ENCODE results near the gene VGLL4. TPM values are rescaled to one million over a fixed set of nuclear protein-coding genes. Genes with fewer than 3 reads are reported as not detected.

The VGLL4 gene
- polyA plus RNA-seq, 1 donor from 2014 or later: 113 TPM

DNA sequence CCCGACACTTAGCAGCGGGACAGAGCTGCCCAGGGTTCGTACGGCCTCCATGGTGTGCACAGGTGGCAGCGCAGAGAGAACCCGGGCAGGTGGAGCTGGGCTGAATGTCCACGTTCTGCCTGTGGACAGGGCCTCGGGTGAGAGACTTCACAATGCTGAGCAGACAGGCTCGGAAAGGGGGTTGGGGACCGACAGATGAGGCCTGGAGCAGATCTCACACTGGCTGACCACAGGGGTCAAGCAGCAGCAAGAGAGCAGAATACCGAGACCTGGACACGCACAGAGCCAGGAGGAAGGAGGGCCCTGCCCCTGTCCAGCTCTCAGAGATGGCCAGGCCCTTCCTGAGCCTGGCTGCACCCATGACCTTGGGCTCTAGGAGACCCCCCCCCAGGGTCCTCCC lies 83.0 kb downstream of the VGLL4 start:
- no peak overlapping the region for H3K9ac ChIP-seq (ENCODE audit: low read length)
- no peak overlapping the region for H3K4me3 ChIP-seq (ENCODE audit: low read length)
- H4K20me1 ChIP-seq (ENCODE audit: insufficient read depth): no peaks in the 10 kb centered on the region
- no peak for TF ChIP-seq RAD21 (conservative IDR thresholded peaks at IDR 0.05)
- no peak for TF ChIP-seq POLR2AphosphoS5 (IDR thresholded peaks at IDR 0.05)
- no peaks in the 10 kb centered on the region for H3K9me2 ChIP-seq (ENCODE audit: insufficient read depth, low read length)
- H3K27me3 ChIP-seq (ENCODE audit: insufficient read depth, low read depth, low read length): no peaks in the 10 kb centered on the region
- H3F3A ChIP-seq (ENCODE audit: insufficient read depth, low read length, poor library complexity, severe bottlenecking): no peaks in the 10 kb centered on the region
- no peaks in the 10 kb centered on the region for H3K79me2 ChIP-seq (replicated peaks; ENCODE audit: insufficient read depth, low read length)
- no peaks in the 10 kb centered on the region for H3K36me3 ChIP-seq (ENCODE audit: insufficient read depth, low read length)
- no peak overlapping the region for H3K27ac ChIP-seq (ENCODE audit: low read length)
- H3K9me3 ChIP-seq (ENCODE audit: low read length): no peaks in the 10 kb centered on the region
- no peak overlapping the region for H3K4me2 ChIP-seq (ENCODE audit: low read length)
- H2AFZ ChIP-seq (ENCODE audit: low read depth, low read length): no peak overlapping the region

DNA sequence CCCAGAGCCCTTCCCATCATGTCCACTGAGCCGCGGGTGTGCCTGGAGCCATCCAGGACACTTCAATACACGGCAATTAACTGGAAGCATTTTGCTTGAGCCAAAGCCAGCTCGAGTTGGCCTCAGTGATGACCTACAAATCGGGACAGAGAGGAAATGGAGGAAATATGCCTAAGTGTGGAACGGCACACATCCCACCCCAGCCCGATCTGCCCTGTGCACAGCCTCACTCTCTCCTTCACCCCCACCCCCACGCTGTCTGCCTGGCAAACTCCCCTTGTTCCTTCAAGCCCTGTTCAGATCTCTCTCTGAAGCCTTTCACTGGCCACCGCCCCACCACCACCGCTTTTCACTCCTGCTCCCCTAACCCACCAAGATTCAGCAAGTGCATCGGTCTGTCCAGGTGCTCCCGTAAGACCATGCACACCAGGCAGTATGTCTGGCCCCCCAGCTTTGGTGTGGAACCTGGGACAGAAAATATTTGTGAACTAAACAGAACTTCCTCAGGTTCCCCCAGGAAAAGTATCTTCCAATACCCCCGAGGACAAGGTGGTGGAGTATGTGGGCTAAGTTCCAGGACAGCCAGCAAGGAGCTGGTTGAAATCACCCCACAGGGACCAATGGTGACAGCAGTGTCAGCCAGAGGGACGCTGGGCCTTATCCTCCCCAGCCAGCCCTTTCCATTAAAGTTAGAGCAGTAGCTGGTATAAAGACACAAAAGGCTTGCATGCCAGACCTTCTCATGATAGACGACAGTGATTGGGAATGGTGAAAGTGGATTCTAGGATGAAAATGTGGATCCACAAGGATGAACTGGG lies 83.7 kb downstream of the VGLL4 start:
- H3F3A ChIP-seq (ENCODE audit: insufficient read depth, low read length, poor library complexity, severe bottlenecking): no peaks in the 10 kb centered on the region
- H3K9ac ChIP-seq (ENCODE audit: low read length): no peak overlapping the region
- H3K36me3 ChIP-seq (ENCODE audit: insufficient read depth, low read length): no peaks in the 10 kb centered on the region
- H3K9me3 ChIP-seq (ENCODE audit: low read length): no peaks in the 10 kb centered on the region
- no peak overlapping the region for H3K27ac ChIP-seq (ENCODE audit: low read length)
- no peaks in the 10 kb centered on the region for H3K27me3 ChIP-seq (ENCODE audit: insufficient read depth, low read depth, low read length)
- TF ChIP-seq TAF1 (IDR thresholded peaks at IDR 0.05; ENCODE audit: low read depth) (no peak), MXI1 (conservative IDR thresholded peaks at IDR 0.05; ENCODE audit: poor library complexity, severe bottlenecking) (no peak), SMC3 (conservative IDR thresholded peaks at IDR 0.05; ENCODE audit: poor library complexity) (no peak), RAD21 (conservative IDR thresholded peaks at IDR 0.05) (no peak), EZH2 (IDR thresholded peaks at IDR 0.05; ENCODE audit: borderline replicate concordance, insufficient read depth, low read length, poor library complexity, severe bottlenecking) (no peak), POLR2AphosphoS5 (IDR thresholded peaks at IDR 0.05) (no peak), EP300 (conservative IDR thresholded peaks at IDR 0.05; ENCODE audit: poor library complexity, severe bottlenecking) (no peak)
- TF ChIP-seq, protein P1, sequence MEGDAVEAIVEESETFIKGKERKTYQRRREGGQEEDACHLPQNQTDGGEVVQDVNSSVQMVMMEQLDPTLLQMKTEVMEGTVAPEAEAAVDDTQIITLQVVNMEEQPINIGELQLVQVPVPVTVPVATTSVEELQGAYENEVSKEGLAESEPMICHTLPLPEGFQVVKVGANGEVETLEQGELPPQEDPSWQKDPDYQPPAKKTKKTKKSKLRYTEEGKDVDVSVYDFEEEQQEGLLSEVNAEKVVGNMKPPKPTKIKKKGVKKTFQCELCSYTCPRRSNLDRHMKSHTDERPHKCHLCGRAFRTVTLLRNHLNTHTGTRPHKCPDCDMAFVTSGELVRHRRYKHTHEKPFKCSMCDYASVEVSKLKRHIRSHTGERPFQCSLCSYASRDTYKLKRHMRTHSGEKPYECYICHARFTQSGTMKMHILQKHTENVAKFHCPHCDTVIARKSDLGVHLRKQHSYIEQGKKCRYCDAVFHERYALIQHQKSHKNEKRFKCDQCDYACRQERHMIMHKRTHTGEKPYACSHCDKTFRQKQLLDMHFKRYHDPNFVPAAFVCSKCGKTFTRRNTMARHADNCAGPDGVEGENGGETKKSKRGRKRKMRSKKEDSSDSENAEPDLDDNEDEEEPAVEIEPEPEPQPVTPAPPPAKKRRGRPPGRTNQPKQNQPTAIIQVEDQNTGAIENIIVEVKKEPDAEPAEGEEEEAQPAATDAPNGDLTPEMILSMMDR (IDR thresholded peaks at IDR 0.05; ENCODE audit: poor library complexity, severe bottlenecking): no peak
- TF ChIP-seq, protein P2, sequence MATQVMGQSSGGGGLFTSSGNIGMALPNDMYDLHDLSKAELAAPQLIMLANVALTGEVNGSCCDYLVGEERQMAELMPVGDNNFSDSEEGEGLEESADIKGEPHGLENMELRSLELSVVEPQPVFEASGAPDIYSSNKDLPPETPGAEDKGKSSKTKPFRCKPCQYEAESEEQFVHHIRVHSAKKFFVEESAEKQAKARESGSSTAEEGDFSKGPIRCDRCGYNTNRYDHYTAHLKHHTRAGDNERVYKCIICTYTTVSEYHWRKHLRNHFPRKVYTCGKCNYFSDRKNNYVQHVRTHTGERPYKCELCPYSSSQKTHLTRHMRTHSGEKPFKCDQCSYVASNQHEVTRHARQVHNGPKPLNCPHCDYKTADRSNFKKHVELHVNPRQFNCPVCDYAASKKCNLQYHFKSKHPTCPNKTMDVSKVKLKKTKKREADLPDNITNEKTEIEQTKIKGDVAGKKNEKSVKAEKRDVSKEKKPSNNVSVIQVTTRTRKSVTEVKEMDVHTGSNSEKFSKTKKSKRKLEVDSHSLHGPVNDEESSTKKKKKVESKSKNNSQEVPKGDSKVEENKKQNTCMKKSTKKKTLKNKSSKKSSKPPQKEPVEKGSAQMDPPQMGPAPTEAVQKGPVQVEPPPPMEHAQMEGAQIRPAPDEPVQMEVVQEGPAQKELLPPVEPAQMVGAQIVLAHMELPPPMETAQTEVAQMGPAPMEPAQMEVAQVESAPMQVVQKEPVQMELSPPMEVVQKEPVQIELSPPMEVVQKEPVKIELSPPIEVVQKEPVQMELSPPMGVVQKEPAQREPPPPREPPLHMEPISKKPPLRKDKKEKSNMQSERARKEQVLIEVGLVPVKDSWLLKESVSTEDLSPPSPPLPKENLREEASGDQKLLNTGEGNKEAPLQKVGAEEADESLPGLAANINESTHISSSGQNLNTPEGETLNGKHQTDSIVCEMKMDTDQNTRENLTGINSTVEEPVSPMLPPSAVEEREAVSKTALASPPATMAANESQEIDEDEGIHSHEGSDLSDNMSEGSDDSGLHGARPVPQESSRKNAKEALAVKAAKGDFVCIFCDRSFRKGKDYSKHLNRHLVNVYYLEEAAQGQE (IDR thresholded peaks at IDR 0.05; ENCODE audit: borderline replicate concordance): no peak
- H2AFZ ChIP-seq (ENCODE audit: low read depth, low read length): no peak overlapping the region
- H3K79me2 ChIP-seq (replicated peaks; ENCODE audit: insufficient read depth, low read length): no peaks in the 10 kb centered on the region
- no peak overlapping the region for H3K4me3 ChIP-seq (ENCODE audit: low read length)
- no peaks in the 10 kb centered on the region for H4K20me1 ChIP-seq (ENCODE audit: insufficient read depth)
- H3K4me2 ChIP-seq (ENCODE audit: low read length): no peak overlapping the region
- H3K9me2 ChIP-seq (ENCODE audit: insufficient read depth, low read length): no peaks in the 10 kb centered on the region
